Duodenal mucosa (tissue), 2 donors: Measurements from ENCODE around the gene FAR2.
"Not testable (repeated sequence)": the region's sequence is repeated elsewhere in the genome, so short reads cannot be mapped to it uniquely, and the experiment has no call there.

ENCODE experiments used
- H3K27ac ChIP-seq: one replicate; pipeline ENCODE4 v1.7.0; 2013; ENCODE audit warnings: low read depth, low read length
- H3K27me3 ChIP-seq, 2 donors: one replicate each; pipeline ENCODE4 v1.7.0; 2013; ENCODE audit warnings: low read length in 2 of 2, control low read depth in 1 of 2; ENCODE audit not compliant: insufficient read depth in 2 of 2, control insufficient read depth in 1 of 2
- H3K36me3 ChIP-seq, 2 donors: one replicate each; pipeline ENCODE4 v1.7.0; 2013; ENCODE audit warnings: low read length in 2 of 2, control low read depth in 1 of 2; ENCODE audit not compliant: insufficient read depth in 2 of 2, control insufficient read depth in 1 of 2
- H3K4me1 ChIP-seq, 2 donors: one replicate each; pipeline ENCODE4 v1.7.0; 2013; ENCODE audit warnings: low read length in 2 of 2, control low read depth in 1 of 2; ENCODE audit not compliant: insufficient read depth in 2 of 2, control insufficient read depth in 1 of 2
- H3K4me3 ChIP-seq, 2 donors: one replicate each; pipeline ENCODE4 v1.7.0; 2013; ENCODE audit warnings: low read length in 2 of 2, low read depth in 1 of 2
- H3K9ac ChIP-seq, 2 donors: one replicate each; pipeline ENCODE4 v1.7.0; 2013; ENCODE audit warnings: low read length in 2 of 2, low read depth in 1 of 2
- H3K9me3 ChIP-seq, 2 donors: one replicate each; pipeline ENCODE4 v1.7.0; 2013; ENCODE audit warnings: low read length in 2 of 2, control low read depth in 1 of 2; ENCODE audit not compliant: control insufficient read depth in 1 of 2

Gene FAR2

DNA sequence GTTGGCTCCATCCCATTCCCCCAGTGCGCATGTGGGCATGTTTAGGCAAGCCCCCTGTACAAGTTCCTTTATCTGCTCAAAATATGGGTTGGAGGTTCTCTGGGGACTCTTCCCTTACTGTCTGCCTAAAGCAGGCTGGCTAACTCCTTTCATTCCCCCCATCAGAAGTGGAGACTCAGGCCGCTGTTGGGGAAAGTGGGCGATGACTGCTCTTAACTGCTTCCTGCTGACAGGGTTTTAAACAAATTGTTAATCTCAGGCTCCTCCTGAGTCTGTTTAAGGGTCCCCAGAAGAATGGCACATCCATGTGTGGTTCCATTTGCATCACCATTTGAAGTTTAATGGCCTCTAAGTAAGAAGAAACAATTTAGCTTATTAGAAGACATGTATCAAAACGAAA, 15.4 kb upstream of the FAR2 start:
- Histone ChIP-seq H3K36me3 (no peaks in the 10 kb centered on the region), H3K4me3 (no peak overlapping the region)

DNA sequence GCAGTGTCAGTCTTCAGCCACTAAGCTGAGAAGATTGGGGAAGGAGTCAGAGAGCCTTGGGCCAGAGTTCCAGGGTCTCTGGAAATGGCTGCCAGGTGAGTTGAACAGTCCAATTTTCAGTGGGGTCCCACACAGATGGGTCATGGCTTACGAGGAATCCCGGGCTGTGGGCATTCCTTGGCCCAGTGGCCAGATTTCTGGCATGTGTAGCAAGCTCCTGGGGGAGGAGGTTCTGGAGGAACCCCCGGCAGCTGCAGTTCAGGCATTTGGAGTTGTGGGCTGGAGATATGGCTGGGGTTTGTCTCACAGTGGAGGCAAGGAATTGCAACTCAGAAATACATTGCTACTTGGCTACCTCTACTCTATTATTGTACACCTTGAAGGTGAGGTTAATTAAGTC, 10.8 kb upstream of the FAR2 start:
- H3K27ac ChIP-seq, H3K9me3 ChIP-seq, H3K36me3 ChIP-seq, H3K9ac ChIP-seq, H3K4me3 ChIP-seq, H3K27me3 ChIP-seq, H3K4me1 ChIP-seq: not testable (repeated sequence)

More for the DNA sequence above, 15.4 kb upstream of the FAR2 start:
- no peaks in the 10 kb centered on the region for H3K27me3 ChIP-seq
- no peaks in the 10 kb centered on the region for H3K9me3 ChIP-seq
- H3K9ac ChIP-seq = no peak overlapping the region
- H3K27ac ChIP-seq = no peak overlapping the region
- H3K4me1 ChIP-seq = no peaks in the 10 kb centered on the region

GRCh38 chr12:29138855-29139254, 10.2 kb upstream of the FAR2 start:
- not testable (repeated sequence) for H3K9me3 ChIP-seq, H3K9ac ChIP-seq, H3K4me1 ChIP-seq, H3K27ac ChIP-seq, H3K27me3 ChIP-seq, H3K4me3 ChIP-seq, H3K36me3 ChIP-seq

DNA sequence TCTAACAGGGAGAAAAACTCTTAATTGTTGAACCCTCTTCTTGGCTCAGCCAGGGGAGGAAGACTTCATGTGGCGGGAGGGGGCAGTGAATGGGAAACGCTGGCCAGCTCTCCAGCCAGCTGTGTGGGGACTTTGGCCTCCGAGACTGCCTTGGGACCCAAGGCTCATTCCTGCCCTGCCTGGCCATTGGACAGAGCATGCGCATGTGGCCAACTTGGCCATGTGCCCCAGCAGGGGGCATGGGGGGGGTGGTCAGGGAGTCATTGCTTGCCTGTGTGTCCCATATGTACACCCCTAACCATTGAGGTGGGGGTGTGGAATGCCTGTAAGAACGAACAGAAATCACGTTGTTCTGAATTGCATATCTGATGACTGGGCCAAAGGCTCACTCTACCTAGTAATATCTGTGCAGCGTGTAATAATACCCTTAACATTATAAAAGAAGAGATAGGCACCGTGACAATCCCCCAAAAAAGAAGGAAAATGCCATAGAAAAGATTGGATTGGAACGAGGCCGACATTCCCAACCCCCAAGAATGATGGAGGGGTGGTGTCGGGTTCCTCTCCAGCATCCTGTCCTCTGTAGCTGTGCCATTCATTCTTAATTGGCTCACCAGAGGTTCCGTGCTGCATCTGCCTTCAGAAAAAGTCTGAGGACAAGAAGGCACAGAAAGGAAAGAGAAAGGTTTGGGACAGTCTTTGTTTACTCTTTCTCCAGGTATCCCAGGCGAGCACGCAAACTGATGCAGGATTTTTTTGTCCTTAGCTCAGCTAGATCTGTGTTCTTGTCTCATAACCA, 3.5 kb upstream of the FAR2 start:
- Histone ChIP-seq H3K4me1 (peaks cover 9 to 10% of the 10 kb centered on the region in 2 donors), H3K9me3 (no peaks in the 10 kb centered on the region), H3K36me3 (no peaks in the 10 kb centered on the region), H3K27me3 (no peaks in the 10 kb centered on the region), H3K27ac (no peak overlapping the region), H3K4me3 (no peak overlapping the region), H3K9ac (no peak overlapping the region)

- H3K27ac ChIP-seq = no peak overlapping the region
- H3K27me3 ChIP-seq = no peaks in the 10 kb centered on the region
- H3K9ac ChIP-seq = no peak overlapping the region
- no peak overlapping the region for H3K4me3 ChIP-seq
- no peaks in the 10 kb centered on the region for H3K9me3 ChIP-seq
- peaks cover 9 to 16% of the 10 kb centered on the region in 2 donors for H3K4me1 ChIP-seq
- H3K36me3 ChIP-seq = no peaks in the 10 kb centered on the region
Measured at GRCh38 chr12:29146196-29146595, 2.9 kb upstream of the FAR2 start.

GRCh38 chr12:29147731-29148595, 1.1 kb upstream of the FAR2 start:
- H3K4me3 ChIP-seq = peak overlapping the region; percentile 83 to 89
- H3K27ac ChIP-seq = no peak overlapping the region
- H3K36me3 ChIP-seq = no peaks in the 10 kb centered on the region
- H3K9ac ChIP-seq = peak overlapping the region; percentile 83 to 91
- peaks cover 23 to 34% of the 10 kb centered on the region in 2 donors for H3K4me1 ChIP-seq
- H3K9me3 ChIP-seq = no peaks in the 10 kb centered on the region
- H3K27me3 ChIP-seq = no peaks in the 10 kb centered on the region

- Histone ChIP-seq H3K4me1 (peaks cover 23 to 37% of the 10 kb centered on the region in 2 donors), H3K4me3 (peak overlapping the region; percentile 83 to 89), H3K27ac (peak overlapping the region; percentile 78), H3K9ac (peak overlapping the region; percentile 83 to 91), H3K9me3 (no peaks in the 10 kb centered on the region), H3K27me3 (no peaks in the 10 kb centered on the region), H3K36me3 (no peaks in the 10 kb centered on the region)
Measured at GRCh38 chr12:29148596-29148910, 525 bp upstream of the FAR2 start.

GRCh38 chr12:29149691-29150281, 708 bp downstream of the FAR2 start:
- H3K9ac ChIP-seq = peak overlapping the region; percentile 83 to 91
- no peaks in the 10 kb centered on the region for H3K9me3 ChIP-seq
- peaks cover 23 to 37% of the 10 kb centered on the region in 2 donors for H3K4me1 ChIP-seq
- peak overlapping the region; percentile 78 for H3K27ac ChIP-seq
- H3K27me3 ChIP-seq = no peaks in the 10 kb centered on the region
- no peaks in the 10 kb centered on the region for H3K36me3 ChIP-seq
- peak overlapping the region; percentile 83 to 89 for H3K4me3 ChIP-seq

DNA sequence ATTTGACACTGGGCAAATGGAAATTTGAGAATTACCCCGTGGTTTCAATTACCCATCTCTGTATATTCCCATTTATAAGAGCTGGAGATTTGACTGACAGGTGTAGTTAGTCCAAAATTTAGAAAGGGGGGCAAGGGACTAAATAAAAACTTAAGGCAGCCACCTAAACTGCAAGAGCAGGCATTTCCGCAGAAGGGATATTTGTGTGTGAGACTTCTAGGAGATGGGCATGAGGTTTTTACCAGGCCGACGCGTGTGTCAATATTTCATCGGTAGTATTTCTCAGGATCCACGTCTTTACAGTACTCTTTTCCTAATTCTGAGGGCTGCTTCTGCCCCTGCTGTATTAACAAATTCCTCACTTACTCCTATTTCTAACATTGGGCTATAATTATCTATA, 1.4 kb downstream of the FAR2 start:
- H3K27ac ChIP-seq = no peak overlapping the region
- H3K4me1 ChIP-seq = peaks cover 23 to 42% of the 10 kb centered on the region in 2 donors

More for the DNA sequence above, 1.4 kb downstream of the FAR2 start:
- Histone ChIP-seq H3K9me3 (no peaks in the 10 kb centered on the region), H3K4me3 (peak overlapping the region; percentile 83 to 89), H3K27me3 (no peaks in the 10 kb centered on the region), H3K36me3 (no peaks in the 10 kb centered on the region), H3K9ac (no peak overlapping the region)
